Right lung (tissue), 5 donors: Measurements from ENCODE around the gene GPR39. TPM values are rescaled to one million over a fixed set of nuclear protein-coding genes. Genes with fewer than 3 reads are reported as not detected.

ENCODE experiments used
- DNase-seq, 2 donors: peaks; one replicate each; pipeline ENCODE4 v3.0.0-alpha.2; 2013
- polyA plus RNA-seq, 5 donors: library from polyadenylated mRNA; unstranded; fragments of 120-200 nt; gene quantifications; one replicate each; pipeline versions ENCODE4 v1.2.1 to v1.2.3, GENCODE V29; 2013; ENCODE audit warnings: inconsistent platforms in 1 of 5, low replicate concordance in 1 of 5; ENCODE audit not compliant: insufficient read length in 5 of 5, insufficient read depth in 1 of 5

The GPR39 gene
- polyA plus RNA-seq, 5 donors: 3.3 to 6.1 (median 4.1) TPM

GRCh38 chr2:132562245-132562644, 145.6 kb downstream of the GPR39 start:
- DNase-seq: no peak

GRCh38 chr2:132564065-132564464, 147.5 kb downstream of the GPR39 start:
- no peak for DNase-seq

GRCh38 chr2:132566379-132566778, 149.8 kb downstream of the GPR39 start:
- no peak for DNase-seq

- no peak for DNase-seq
These were observed 151.1 kb downstream of the GPR39 start for GRCh38 chr2:132567682-132568081.

- no peak for DNase-seq
These were observed 152.1 kb downstream of the GPR39 start for GRCh38 chr2:132568656-132569055.

GRCh38 chr2:132573444-132574007, 156.9 kb downstream of the GPR39 start:
- DNase-seq: no peak

- DNase-seq: no peak
These were observed 161.1 kb downstream of the GPR39 start for GRCh38 chr2:132577686-132578085.

- no peak for DNase-seq
These were observed 165.0 kb downstream of the GPR39 start for GRCh38 chr2:132581591-132581990.

GRCh38 chr2:132581991-132582738, 165.6 kb downstream of the GPR39 start:
- no peak for DNase-seq

- no peak for DNase-seq
These were observed 167.2 kb downstream of the GPR39 start for GRCh38 chr2:132583666-132584360.

- DNase-seq: no peak
These were observed 168.6 kb downstream of the GPR39 start for GRCh38 chr2:132584976-132585817.

- DNase-seq: no peak
These were observed 169.5 kb downstream of the GPR39 start for GRCh38 chr2:132586101-132586511.

GRCh38 chr2:132586835-132587234, 170.2 kb downstream of the GPR39 start:
- DNase-seq: no peak

- DNase-seq: no peak
These were observed 172.0 kb downstream of the GPR39 start for GRCh38 chr2:132588576-132588975.

- DNase-seq: no peak
These were observed 172.7 kb downstream of the GPR39 start for GRCh38 chr2:132589111-132589830.

- no peak for DNase-seq
These were observed 173.4 kb downstream of the GPR39 start for GRCh38 chr2:132589966-132590365.

GRCh38 chr2:132593171-132593570, 176.6 kb downstream of the GPR39 start:
- no peak for DNase-seq

- no peak for DNase-seq
These were observed 178.6 kb downstream of the GPR39 start for GRCh38 chr2:132595186-132595585.

GRCh38 chr2:132595693-132596092, 179.1 kb downstream of the GPR39 start:
- no peak for DNase-seq

GRCh38 chr2:132597166-132597565, 180.6 kb downstream of the GPR39 start:
- no peak for DNase-seq

- DNase-seq: no peak
These were observed 181.2 kb downstream of the GPR39 start for GRCh38 chr2:132597831-132598230.
